ENCODE measurements around the gene MCRS1. TPM values are rescaled to one million over a fixed set of nuclear protein-coding genes. Genes with fewer than 3 reads are reported as not detected.
A peak's percentile ranks its signal among the peaks of the same experiment; 100 is the strongest.

Gene MCRS1
- total RNA-seq, 2 donors from 2014 or later = 97.5 to 98.9 TPM

DNA sequence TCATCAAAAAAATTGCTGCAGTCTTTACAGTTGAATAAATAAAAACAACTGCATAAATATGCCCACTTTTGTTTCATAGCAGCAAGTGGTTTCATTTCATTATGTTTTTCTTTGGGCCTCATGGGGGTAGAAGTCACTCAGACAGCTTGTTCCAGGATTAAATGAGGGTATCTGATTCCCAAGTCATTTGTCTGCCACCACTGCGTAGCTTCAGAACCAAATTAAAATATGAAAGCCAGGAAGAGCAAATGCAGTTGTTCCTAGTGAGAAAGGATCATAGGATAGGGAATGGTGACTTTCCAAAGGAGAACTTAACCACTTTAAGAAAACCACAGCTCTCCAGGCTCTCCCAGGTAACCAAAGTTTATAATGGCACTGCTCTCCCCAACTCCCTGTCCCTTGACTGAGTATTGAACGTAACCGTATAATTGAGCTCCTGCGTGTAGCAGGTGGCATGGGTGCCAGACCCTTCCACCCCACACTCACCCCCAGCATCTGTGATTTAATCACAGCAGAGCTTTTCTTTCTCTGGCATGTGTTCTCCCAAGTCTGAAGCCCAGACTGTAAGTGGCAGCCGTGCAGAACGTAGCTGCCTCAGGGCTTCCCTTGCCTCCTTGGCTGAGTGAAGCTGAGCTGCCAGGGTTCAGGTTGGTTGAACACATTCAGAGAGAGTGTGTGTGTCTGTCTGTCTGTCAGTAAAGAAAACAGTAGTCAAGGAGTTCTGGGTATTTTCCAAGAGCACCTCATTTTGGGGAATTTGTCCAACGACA lies 40.4 kb downstream of the MCRS1 start:
- Mint-ChIP-seq H3K36me3 (ENCODE audit: low read depth) (peaks cover 49% of the 10 kb centered on the region), H3K27ac (no peak overlapping the region), H3K4me1 (peaks cover 5% of the 10 kb centered on the region), H3K27me3 (ENCODE audit: insufficient read depth) (no peaks in the 10 kb centered on the region), H3K9me3 (peaks cover 3% of the 10 kb centered on the region), H3K4me3 (no peak overlapping the region)
- H3K4me1 ChIP-seq (ENCODE audit: control insufficient read depth, insufficient read depth, low read length) = no peaks in the 10 kb centered on the region
- H3K27ac ChIP-seq (ENCODE audit: low read depth, low read length) = no peak overlapping the region
- H3K4me3 ChIP-seq (ENCODE audit: low read length) = no peak overlapping the region
- TF ChIP-seq CTCF (conservative IDR thresholded peaks at IDR 0.05) = no peak
- H3K36me3 ChIP-seq (ENCODE audit: control insufficient read depth, insufficient read depth, low read length) = peaks cover 42% of the 10 kb centered on the region
- WGBS, 2 experiments (ENCODE audit: insufficient coverage in 1 of 2, insufficient read length in 1 of 2) = 95 to 100% methylated on average over 1 to 7 of the region's 7 CpGs
- DNase-seq = no peak
- no peak overlapping the region for H3K9ac ChIP-seq (ENCODE audit: extremely low read depth, low read length, poor library complexity, severe bottlenecking)
- no peaks in the 10 kb centered on the region for H3K27me3 ChIP-seq (ENCODE audit: control insufficient read depth, insufficient read depth, low read length, poor library complexity, severe bottlenecking)
- no peaks in the 10 kb centered on the region for H3K9me3 ChIP-seq (ENCODE audit: control insufficient read depth, low read length)

GRCh38 chr12:49525942-49526341 lies 42.0 kb downstream of the MCRS1 start:
- Mint-ChIP-seq H3K36me3 (ENCODE audit: low read depth) (peaks cover 59% of the 10 kb centered on the region), H3K27ac (peak overlapping the region; percentile 46), H3K4me1 (peaks cover 5% of the 10 kb centered on the region), H3K27me3 (ENCODE audit: insufficient read depth) (no peaks in the 10 kb centered on the region), H3K4me3 (no peak overlapping the region), H3K9me3 (peaks cover 3% of the 10 kb centered on the region)
- Histone ChIP-seq H3K4me1 (ENCODE audit: control insufficient read depth, insufficient read depth, low read length) (no peaks in the 10 kb centered on the region), H3K4me3 (ENCODE audit: low read length) (no peak overlapping the region), H3K9me3 (ENCODE audit: control insufficient read depth, low read length) (no peaks in the 10 kb centered on the region), H3K36me3 (ENCODE audit: control insufficient read depth, insufficient read depth, low read length) (peaks cover 58% of the 10 kb centered on the region), H3K27ac (ENCODE audit: low read depth, low read length) (no peak overlapping the region), H3K9ac (ENCODE audit: extremely low read depth, low read length, poor library complexity, severe bottlenecking) (no peak overlapping the region), H3K27me3 (ENCODE audit: control insufficient read depth, insufficient read depth, low read length, poor library complexity, severe bottlenecking) (no peaks in the 10 kb centered on the region)
- no peak for TF ChIP-seq CTCF (conservative IDR thresholded peaks at IDR 0.05)
- DNase-seq = no peak
- WGBS, 2 experiments (ENCODE audit: insufficient coverage in 1 of 2, insufficient read length in 1 of 2) = 89 to 99% methylated on average over 5 to 7 of the region's 7 CpGs

DNA sequence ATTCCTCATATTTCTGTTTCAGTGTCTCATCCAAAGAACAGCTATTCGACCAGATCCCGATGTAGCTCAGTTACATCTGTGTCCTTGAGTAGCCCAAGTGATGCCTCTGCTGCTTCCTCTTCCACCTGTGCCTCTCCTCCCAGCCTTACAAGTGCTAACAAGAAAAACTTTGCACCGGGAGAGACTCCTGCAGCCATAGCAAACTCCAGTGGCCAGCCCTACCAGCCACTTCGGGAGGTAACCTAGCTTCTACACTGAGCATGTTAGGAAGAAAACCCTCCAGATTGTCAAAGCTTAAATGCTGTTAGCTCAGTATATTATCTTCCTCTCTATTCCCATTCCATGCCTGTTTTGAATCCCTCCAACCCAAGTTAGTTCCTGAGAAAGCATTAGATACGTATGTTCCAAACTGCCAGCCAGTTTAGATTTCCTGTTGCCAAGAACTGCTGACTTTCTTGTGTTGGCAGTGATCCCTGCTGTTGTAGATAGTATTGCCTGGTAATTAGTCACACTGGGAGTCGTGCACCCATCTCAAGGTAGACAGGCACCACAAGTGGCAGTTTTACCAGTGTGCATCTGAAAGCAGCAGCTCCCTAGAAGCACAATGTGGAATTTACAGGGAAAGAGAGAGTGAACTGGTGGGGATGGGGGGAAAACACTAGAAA lies 43.1 kb downstream of the MCRS1 start:
- 92 to 97% methylated on average over 6 of the region's 6 CpGs for WGBS, 2 experiments (ENCODE audit: insufficient coverage in 1 of 2, insufficient read length in 1 of 2)
- Histone ChIP-seq H3K4me3 (ENCODE audit: low read length) (no peak overlapping the region), H3K9ac (ENCODE audit: extremely low read depth, low read length, poor library complexity, severe bottlenecking) (no peak overlapping the region), H3K9me3 (ENCODE audit: control insufficient read depth, low read length) (no peaks in the 10 kb centered on the region), H3K36me3 (ENCODE audit: control insufficient read depth, insufficient read depth, low read length) (peaks cover 60% of the 10 kb centered on the region), H3K27me3 (ENCODE audit: control insufficient read depth, insufficient read depth, low read length, poor library complexity, severe bottlenecking) (no peaks in the 10 kb centered on the region), H3K4me1 (ENCODE audit: control insufficient read depth, insufficient read depth, low read length) (no peaks in the 10 kb centered on the region), H3K27ac (ENCODE audit: low read depth, low read length) (no peak overlapping the region)
- peaks cover 3% of the 10 kb centered on the region for H3K9me3 Mint-ChIP-seq
- H3K36me3 Mint-ChIP-seq (ENCODE audit: low read depth) = peaks cover 60% of the 10 kb centered on the region
- no peaks in the 10 kb centered on the region for H3K27me3 Mint-ChIP-seq (ENCODE audit: insufficient read depth)
- TF ChIP-seq CTCF (conservative IDR thresholded peaks at IDR 0.05) = no peak
- H3K27ac Mint-ChIP-seq = no peak overlapping the region
- no peak overlapping the region for H3K4me3 Mint-ChIP-seq
- DNase-seq = no peak
- peaks cover 5% of the 10 kb centered on the region for H3K4me1 Mint-ChIP-seq
